Fibroblast of lung (primary cell): Measurements from ENCODE around the gene ZBTB4. TPM values are rescaled to one million over a fixed set of nuclear protein-coding genes. Genes with fewer than 3 reads are reported as not detected.
"Not testable (repeated sequence)": the region's sequence is repeated elsewhere in the genome, so short reads cannot be mapped to it uniquely, and the experiment has no call there.

Experiments
- DNase-seq, 2 donors: peaks; one replicate each; pipeline versions ENCODE4 v3.0.0 to v3.0.0-alpha.2; 2010; ENCODE audit warnings: low read depth in 2 of 2
- H2AFZ ChIP-seq: 2 replicates; pipeline ENCODE4 v1.5.1; 2012; ENCODE audit warnings: low read length, control low read depth, inconsistent platforms
- H3K27ac ChIP-seq: 2 replicates; pipeline ENCODE4 v1.5.1; 2011; ENCODE audit warnings: low read length, control low read depth; ENCODE audit not compliant: insufficient read depth
- H3K27me3 ChIP-seq: 2 replicates; pipeline ENCODE4 v1.5.1; 2011; ENCODE audit warnings: mild to moderate bottlenecking, low read length; ENCODE audit not compliant: control insufficient read depth, insufficient read depth
- H3K36me3 ChIP-seq: 2 replicates; pipeline ENCODE4 v1.5.1; 2011; ENCODE audit warnings: low read length; ENCODE audit not compliant: control insufficient read depth, insufficient read depth
- H3K4me1 ChIP-seq: 2 replicates; pipeline ENCODE4 v1.5.1; 2011; ENCODE audit warnings: low read length; ENCODE audit not compliant: control insufficient read depth, insufficient read depth; ENCODE audit errors: extremely low read depth
- H3K4me2 ChIP-seq: 2 replicates; pipeline ENCODE4 v1.5.1; 2011; ENCODE audit warnings: low read length, control low read depth; ENCODE audit not compliant: insufficient read depth; ENCODE audit errors: extremely low read depth
- H3K4me3 ChIP-seq, 4 experiments: fragments of 200-600 bp in 1 of 4; sonication (generic) in 1 of 4; replicated peaks in 1 of 4; 2 replicates each; pipeline ENCODE4 v1.5.1; 2011 to 2016; ENCODE audit warnings: low read length in 4 of 4, low read depth in 3 of 4, mild to moderate bottlenecking in 3 of 4, control low read depth in 2 of 4, inconsistent platforms in 1 of 4, mixed read lengths in 1 of 4; ENCODE audit not compliant: insufficient read depth in 1 of 4; ENCODE audit errors: control extremely low read depth in 1 of 4
- H3K79me2 ChIP-seq: 2 replicates; pipeline ENCODE4 v1.5.1; 2012; ENCODE audit warnings: mild to moderate bottlenecking, low read length, inconsistent platforms; ENCODE audit not compliant: control insufficient read depth, insufficient read depth
- H3K9ac ChIP-seq: 2 replicates; pipeline ENCODE4 v1.5.1; 2011; ENCODE audit warnings: mild to moderate bottlenecking, low read length, control low read depth; ENCODE audit not compliant: insufficient read depth
- H3K9me3 ChIP-seq: 2 replicates; pipeline ENCODE4 v1.5.1; 2012; ENCODE audit warnings: low read depth, low read length; ENCODE audit not compliant: control insufficient read depth, insufficient read depth
- H4K20me1 ChIP-seq: 2 replicates; pipeline ENCODE4 v1.5.1; 2011; ENCODE audit warnings: low read length; ENCODE audit not compliant: control insufficient read depth, insufficient read depth; ENCODE audit errors: extremely low read depth
- EZH2 ChIP-seq: IDR thresholded peaks from 2 replicates; pipeline ENCODE4 v1.5.1; 2012; ENCODE audit warnings: low read length, control low read depth, mild to moderate bottlenecking; ENCODE audit errors: missing control alignments
- polyA plus RNA-seq, 2 donors: library from polyadenylated mRNA; depleted of rRNA in 1 of 2; stranded (reverse) in 1 of 2; unstranded in 1 of 2; fragments of >200 nt; gene quantifications; 2 replicates each; pipeline ENCODE4 v1.2.1, GENCODE V29; 2011 to 2012; ENCODE audit warnings: missing spikeins in 1 of 2
- total RNA-seq: library from RNA; depleted of rRNA; stranded (reverse); fragments of >200 nt; gene quantifications from 2 replicates; pipeline ENCODE4 v1.2.1, GENCODE V29; 2014
- TF ChIP-seq, protein P1 (sequence below), 2 donors: IDR thresholded peaks in 1 of 2; conservative IDR thresholded peaks in 1 of 2; 1 replicate in 1 of 2; 2 replicates in 1 of 2; pipeline ENCODE4 v1.5.1; 2011 to 2012; ENCODE audit warnings: low read length in 2 of 2, control low read depth in 1 of 2, inconsistent platforms in 1 of 2, low read depth in 1 of 2, mild to moderate bottlenecking in 1 of 2

The ZBTB4 gene
- total and polyA plus RNA-seq, 2 donors (not counting 1 experiment from before 2014, with no cell fraction given): 21.3 to 29.9 TPM

DNA sequence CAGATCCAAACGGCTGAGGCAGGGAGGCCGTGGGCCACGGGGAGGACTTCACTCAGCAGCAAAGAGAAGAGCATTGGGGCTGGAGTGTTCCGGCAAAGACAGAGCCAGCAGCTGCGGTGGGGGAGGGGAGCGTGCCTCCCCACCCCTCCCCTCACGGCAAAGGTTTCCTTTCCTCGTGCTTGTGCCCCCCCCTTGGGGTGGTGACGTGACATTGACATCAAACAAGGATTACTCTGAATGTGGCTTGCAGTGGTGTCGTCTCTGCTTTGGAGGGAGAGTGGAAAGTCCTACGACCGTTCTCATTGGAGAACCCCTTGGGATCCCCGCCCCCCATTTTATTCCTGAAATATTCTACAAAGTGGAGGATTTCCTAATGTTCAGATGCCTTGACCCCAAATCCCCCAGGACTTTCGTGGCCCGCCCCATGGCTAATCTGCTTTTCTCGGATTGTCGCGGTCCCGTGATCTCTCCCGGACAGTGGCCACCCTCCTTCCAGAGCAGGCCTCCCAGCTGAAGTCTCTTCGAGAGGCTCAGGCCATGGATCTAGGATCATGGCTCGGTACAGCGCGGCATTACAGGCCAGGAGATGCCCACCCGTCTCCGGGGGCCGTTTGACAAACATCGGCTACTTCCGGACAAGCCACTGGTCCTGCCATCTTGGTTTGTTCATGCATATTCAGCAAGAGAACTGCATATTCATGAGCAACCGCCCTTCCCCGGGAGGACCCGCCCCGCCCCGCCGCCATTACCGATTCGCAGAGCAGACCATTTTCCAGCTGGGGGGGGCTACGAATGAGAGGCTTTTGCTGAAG, 4.0 kb upstream of the ZBTB4 start:
- Histone ChIP-seq H3K9ac (peak overlapping the region; percentile 98), H3K9me3 (no peaks in the 10 kb centered on the region), H3K4me3 (peak overlapping the region; percentile 66 to 91 (median 82)), H2AFZ (peak overlapping the region; percentile 77), H3K27me3 (no peaks in the 10 kb centered on the region), H3K79me2 (peaks cover 55% of the 10 kb centered on the region), H3K4me2 (peak overlapping the region; percentile 94), H4K20me1 (no peaks in the 10 kb centered on the region), H3K36me3 (peaks cover 1% of the 10 kb centered on the region), H3K4me1 (peaks cover 20% of the 10 kb centered on the region), H3K27ac (peak overlapping the region; percentile 100)
- TF ChIP-seq, protein P1, sequence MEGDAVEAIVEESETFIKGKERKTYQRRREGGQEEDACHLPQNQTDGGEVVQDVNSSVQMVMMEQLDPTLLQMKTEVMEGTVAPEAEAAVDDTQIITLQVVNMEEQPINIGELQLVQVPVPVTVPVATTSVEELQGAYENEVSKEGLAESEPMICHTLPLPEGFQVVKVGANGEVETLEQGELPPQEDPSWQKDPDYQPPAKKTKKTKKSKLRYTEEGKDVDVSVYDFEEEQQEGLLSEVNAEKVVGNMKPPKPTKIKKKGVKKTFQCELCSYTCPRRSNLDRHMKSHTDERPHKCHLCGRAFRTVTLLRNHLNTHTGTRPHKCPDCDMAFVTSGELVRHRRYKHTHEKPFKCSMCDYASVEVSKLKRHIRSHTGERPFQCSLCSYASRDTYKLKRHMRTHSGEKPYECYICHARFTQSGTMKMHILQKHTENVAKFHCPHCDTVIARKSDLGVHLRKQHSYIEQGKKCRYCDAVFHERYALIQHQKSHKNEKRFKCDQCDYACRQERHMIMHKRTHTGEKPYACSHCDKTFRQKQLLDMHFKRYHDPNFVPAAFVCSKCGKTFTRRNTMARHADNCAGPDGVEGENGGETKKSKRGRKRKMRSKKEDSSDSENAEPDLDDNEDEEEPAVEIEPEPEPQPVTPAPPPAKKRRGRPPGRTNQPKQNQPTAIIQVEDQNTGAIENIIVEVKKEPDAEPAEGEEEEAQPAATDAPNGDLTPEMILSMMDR (conservative IDR thresholded peaks at IDR 0.05 in 1 of 2, IDR thresholded peaks at IDR 0.05 in 1 of 2; ENCODE audit: low read depth in 1 of 2, low read length in 2 of 2): no peak
- no peak for TF ChIP-seq EZH2
- DNase-seq: peak; percentile 90 to 97

DNA sequence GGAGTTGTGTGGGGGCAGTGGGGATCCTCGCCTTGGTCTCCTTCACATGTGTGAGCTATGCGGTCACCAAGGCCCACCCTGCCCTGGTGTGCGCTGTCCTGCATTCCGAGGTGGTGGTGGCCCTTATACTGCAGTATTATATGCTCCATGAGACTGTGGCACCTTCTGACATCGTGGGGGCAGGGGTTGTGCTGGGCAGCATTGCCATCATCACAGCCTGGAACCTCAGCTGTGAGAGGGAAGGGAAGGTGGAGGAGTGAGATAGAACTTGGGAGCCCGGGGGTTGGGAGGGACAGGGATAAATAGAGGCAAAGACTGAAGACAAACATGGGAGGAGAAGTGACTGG, 3.3 kb upstream of the ZBTB4 start:
- Histone ChIP-seq H3K79me2 (peaks cover 55% of the 10 kb centered on the region), H3K27ac (peak overlapping the region; percentile 100)
- H2AFZ ChIP-seq: not testable (repeated sequence)

DNA sequence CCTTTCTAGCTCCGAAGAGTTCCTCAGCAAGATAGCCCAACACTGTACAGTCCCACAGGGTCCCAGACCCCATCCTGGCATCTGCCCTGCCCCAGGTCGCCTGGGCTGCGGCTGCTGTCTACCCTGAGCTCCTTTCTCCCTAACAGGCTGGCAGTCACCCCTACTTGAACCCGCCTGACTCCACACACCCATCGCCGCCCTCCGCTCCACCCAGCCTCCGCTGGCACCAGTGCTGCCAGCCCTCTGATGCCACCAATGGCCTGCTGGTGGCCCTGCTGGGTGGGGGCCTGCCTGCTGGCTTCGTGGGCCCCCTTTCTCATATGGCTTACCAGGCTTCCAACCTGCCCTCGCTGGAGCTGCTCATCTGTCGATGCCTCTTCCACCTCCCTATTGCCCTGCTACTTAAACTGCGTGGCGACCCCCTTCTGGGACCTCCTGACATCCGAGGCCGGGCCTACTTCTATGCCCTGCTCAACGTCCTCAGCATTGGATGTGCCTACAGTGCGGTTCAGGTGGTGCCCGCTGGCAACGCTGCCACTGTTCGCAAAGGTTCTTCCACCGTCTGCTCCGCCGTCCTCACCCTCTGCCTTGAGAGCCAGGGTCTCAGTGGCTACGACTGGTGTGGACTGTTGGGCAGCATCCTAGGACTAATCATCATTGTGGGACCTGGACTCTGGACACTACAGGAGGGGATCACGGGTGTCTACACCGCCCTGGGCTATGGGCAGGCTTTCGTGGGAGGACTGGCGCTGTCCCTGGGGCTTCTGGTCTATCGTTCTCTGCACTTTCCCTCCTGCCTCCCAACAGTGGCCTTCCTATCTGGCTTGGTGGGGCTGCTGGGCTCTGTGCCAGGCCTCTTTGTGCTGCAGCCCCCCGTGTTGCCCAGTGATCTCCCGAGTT, 2.7 kb upstream of the ZBTB4 start:
- not testable (repeated sequence) for H3K9me3 ChIP-seq, H3K9ac ChIP-seq, H3K36me3 ChIP-seq, DNase-seq, H3K27me3 ChIP-seq, H4K20me1 ChIP-seq, H3K4me3 ChIP-seq, H3K4me2 ChIP-seq, H2AFZ ChIP-seq
- peak overlapping the region; percentile 100 for H3K27ac ChIP-seq
- H3K4me1 ChIP-seq: peaks cover 17% of the 10 kb centered on the region
- peaks cover 55% of the 10 kb centered on the region for H3K79me2 ChIP-seq

More for the DNA sequence above, 3.3 kb upstream of the ZBTB4 start:
- Histone ChIP-seq H3K9ac (peak overlapping the region; percentile 98), H3K4me1 (peaks cover 20% of the 10 kb centered on the region), H3K4me2 (peak overlapping the region; percentile 94), H3K4me3 (peak overlapping the region; percentile 66 to 91 (median 82))
- not testable (repeated sequence) for H3K36me3 ChIP-seq, H3K9me3 ChIP-seq, H3K27me3 ChIP-seq, H4K20me1 ChIP-seq, DNase-seq

DNA sequence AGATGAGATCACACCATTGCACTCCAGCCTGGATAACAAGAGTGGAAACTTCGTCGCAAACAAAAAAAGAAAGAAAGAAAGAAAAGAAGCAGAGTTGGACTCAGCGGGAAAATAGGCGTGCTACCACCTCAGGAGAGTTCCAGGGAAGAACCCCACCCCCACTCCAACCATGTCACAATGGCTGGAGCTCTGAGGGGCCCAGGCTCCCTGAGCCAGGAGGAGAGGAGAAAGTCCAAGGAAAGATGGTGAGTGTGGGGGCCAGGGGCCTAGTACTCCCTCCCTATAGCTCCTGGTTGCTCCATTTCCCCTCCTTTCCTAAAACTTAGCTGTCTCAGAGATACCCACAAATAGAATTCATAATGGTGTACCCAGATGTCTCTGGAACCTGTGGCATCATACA, 1.8 kb upstream of the ZBTB4 start, which contains the start of gene SLC35G6:
Gene SLC35G6, plus strand, starts transcription at position 172 of the 400 bp plus-strand sequence. Its CDS starts 71 bp downstream, at position 243.
- peak within 1 kb of the TSS; percentile 93 for H3K4me2 ChIP-seq
- H3K27me3 ChIP-seq, H3K9ac ChIP-seq, H3K9me3 ChIP-seq, H4K20me1 ChIP-seq, DNase-seq, H3K36me3 ChIP-seq, H2AFZ ChIP-seq: not testable (repeated sequence)
- H3K4me1 ChIP-seq: peaks cover 25% of the 10 kb centered on the region
- peak within 1 kb of the TSS; percentile 91 for H3K27ac ChIP-seq
- peaks cover 56% of the 10 kb centered on the region for H3K79me2 ChIP-seq
- H3K4me3 ChIP-seq: peak within 1 kb of the TSS in 1 of 4 experiments; percentile 70
